ENCODE measurements around the gene KIRREL3.

KIRREL3 gene

GRCh38 chr11:126596474-126596873 lies 404.1 kb downstream of the KIRREL3 start:
- H3K4me3 ChIP-seq (ENCODE audit: control insufficient read depth, low read depth, low read length) = no peak overlapping the region
- no peak for DNase-seq (ENCODE audit: low read depth)
- no peak for TF ChIP-seq CTCF (IDR thresholded peaks at IDR 0.05; ENCODE audit: control insufficient read depth, insufficient read depth, low read depth, low read length, missing control alignments)

- H3K4me3 ChIP-seq (ENCODE audit: control insufficient read depth, low read depth, low read length) = no peak overlapping the region
- no peak for TF ChIP-seq CTCF (IDR thresholded peaks at IDR 0.05; ENCODE audit: control insufficient read depth, insufficient read depth, low read depth, low read length, missing control alignments)
- DNase-seq (ENCODE audit: low read depth) = no peak
These were observed 405.0 kb downstream of the KIRREL3 start for GRCh38 chr11:126595560-126595959.

GRCh38 chr11:126594921-126595367 lies 405.6 kb downstream of the KIRREL3 start:
- DNase-seq (ENCODE audit: low read depth) = no peak
- TF ChIP-seq CTCF (IDR thresholded peaks at IDR 0.05; ENCODE audit: control insufficient read depth, insufficient read depth, low read depth, low read length, missing control alignments) = no peak
- no peak overlapping the region for H3K4me3 ChIP-seq (ENCODE audit: control insufficient read depth, low read depth, low read length)

GRCh38 chr11:126592496-126593410 lies 407.8 kb downstream of the KIRREL3 start:
- no peak for DNase-seq (ENCODE audit: low read depth)
- H3K4me3 ChIP-seq (ENCODE audit: control insufficient read depth, low read depth, low read length) = no peak overlapping the region
- TF ChIP-seq CTCF (IDR thresholded peaks at IDR 0.05; ENCODE audit: control insufficient read depth, insufficient read depth, low read depth, low read length, missing control alignments) = no peak

GRCh38 chr11:126591966-126592489 lies 408.5 kb downstream of the KIRREL3 start:
- H3K4me3 ChIP-seq (ENCODE audit: control insufficient read depth, low read depth, low read length) = no peak overlapping the region
- no peak for DNase-seq (ENCODE audit: low read depth)
- TF ChIP-seq CTCF (IDR thresholded peaks at IDR 0.05; ENCODE audit: control insufficient read depth, insufficient read depth, low read depth, low read length, missing control alignments) = no peak

GRCh38 chr11:126589492-126589803 lies 411.1 kb downstream of the KIRREL3 start:
- TF ChIP-seq CTCF (IDR thresholded peaks at IDR 0.05; ENCODE audit: control insufficient read depth, insufficient read depth, low read depth, low read length, missing control alignments) = no peak
- DNase-seq (ENCODE audit: low read depth) = no peak
- no peak overlapping the region for H3K4me3 ChIP-seq (ENCODE audit: control insufficient read depth, low read depth, low read length)
